Measurements from ENCODE around the gene C14orf180.
"Not testable (repeated sequence)": the region's sequence is repeated elsewhere in the genome, so short reads cannot be mapped to it uniquely, and the experiment has no call there.

The C14orf180 gene

GRCh38 chr14:104579939-104580338 is 375 bp downstream of the C14orf180 start:
- DNase-seq: not testable (repeated sequence)

GRCh38 chr14:104580961-104581360 is 1.4 kb downstream of the C14orf180 start:
- no peak for DNase-seq

GRCh38 chr14:104581521-104581920 is 2.0 kb downstream of the C14orf180 start:
- DNase-seq: no peak

- DNase-seq: no peak
Measured at GRCh38 chr14:104582005-104582404, 2.4 kb downstream of the C14orf180 start.

GRCh38 chr14:104582662-104583061 is 3.1 kb downstream of the C14orf180 start:
- DNase-seq: no peak

GRCh38 chr14:104583424-104584306 is 4.1 kb downstream of the C14orf180 start:
- DNase-seq: no peak

GRCh38 chr14:104584557-104584956 is 5.0 kb downstream of the C14orf180 start:
- no peak for DNase-seq

- DNase-seq: no peak
Measured at GRCh38 chr14:104585966-104586697, 6.6 kb downstream of the C14orf180 start.

GRCh38 chr14:104586832-104587620 is 7.5 kb downstream of the C14orf180 start:
- no peak for DNase-seq

GRCh38 chr14:104587641-104588040 is 8.1 kb downstream of the C14orf180 start:
- DNase-seq: no peak

- no peak for DNase-seq
Measured at GRCh38 chr14:104588066-104588857, 8.7 kb downstream of the C14orf180 start.

GRCh38 chr14:104589338-104590195 is 10.0 kb downstream of the C14orf180 start:
- no peak for DNase-seq

GRCh38 chr14:104590240-104590965 is 10.8 kb downstream of the C14orf180 start:
- no peak for DNase-seq

GRCh38 chr14:104591031-104591430 is 11.5 kb downstream of the C14orf180 start:
- DNase-seq: no peak

- no peak for DNase-seq
Measured at GRCh38 chr14:104591506-104592291, 12.1 kb downstream of the C14orf180 start.

- no peak for DNase-seq
Measured at GRCh38 chr14:104592292-104592672, 12.7 kb downstream of the C14orf180 start.

- no peak for DNase-seq
Measured at GRCh38 chr14:104592785-104593184, 13.2 kb downstream of the C14orf180 start.

- no peak for DNase-seq
Measured at GRCh38 chr14:104593241-104593701, 13.7 kb downstream of the C14orf180 start.

GRCh38 chr14:104593710-104594136 is 14.2 kb downstream of the C14orf180 start:
- no peak for DNase-seq
